Activated effector memory CD4-positive, alpha-beta T cell treated with Interleukin-2 at 50 U/mL for 16 hours (primary cell): ENCODE results near the gene THY1.

ENCODE experiments used
- DNase-seq: peaks from one replicate; pipeline ENCODE4 v3.0.0-alpha.2; 2020

Gene THY1

DNA sequence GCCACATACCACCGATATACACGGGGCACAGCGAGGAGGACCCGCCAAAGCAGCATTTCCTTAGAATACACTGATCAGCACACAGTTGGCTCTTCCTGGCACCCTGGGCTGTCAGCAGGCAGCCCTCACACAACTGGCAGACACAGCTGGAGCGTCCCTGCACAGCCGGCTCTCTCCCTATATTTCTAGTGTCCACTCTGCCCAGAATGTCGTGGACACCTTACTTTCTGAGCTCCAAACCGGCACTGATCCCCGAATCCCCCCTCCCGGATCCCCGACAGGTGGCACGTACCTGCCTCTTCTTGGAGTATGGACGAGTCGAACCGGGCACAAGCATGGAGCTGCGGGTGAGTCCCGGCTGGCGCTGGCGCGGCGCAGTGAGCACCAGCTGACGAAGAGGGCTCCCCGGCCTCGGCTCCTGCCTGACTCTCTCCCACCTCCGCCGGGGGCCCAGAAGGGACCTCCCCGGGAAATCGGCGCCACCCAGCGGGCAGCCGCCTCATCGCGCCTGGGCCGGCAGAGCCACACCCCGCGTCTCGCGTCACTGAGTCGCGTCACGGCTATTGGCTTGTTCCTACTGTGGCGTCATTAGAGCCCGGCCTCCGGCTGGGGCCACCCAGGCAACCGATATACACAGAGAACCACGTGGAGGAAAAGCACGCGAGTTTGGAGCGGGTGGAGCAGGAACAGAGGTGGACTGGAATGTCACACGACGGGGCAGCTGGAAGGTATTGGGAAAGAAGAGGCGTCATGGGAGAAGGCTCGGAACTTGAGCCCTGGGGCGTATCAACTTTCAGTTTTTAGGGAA lies 41.6 kb downstream of the THY1 start, which contains the start of gene USP2:
USP2 (minus strand) TSS at position 510 of the 808 bp plus-strand sequence. CDS start 8,210 bp downstream, outside the sequence.
- peak; percentile 93 for DNase-seq

DNA sequence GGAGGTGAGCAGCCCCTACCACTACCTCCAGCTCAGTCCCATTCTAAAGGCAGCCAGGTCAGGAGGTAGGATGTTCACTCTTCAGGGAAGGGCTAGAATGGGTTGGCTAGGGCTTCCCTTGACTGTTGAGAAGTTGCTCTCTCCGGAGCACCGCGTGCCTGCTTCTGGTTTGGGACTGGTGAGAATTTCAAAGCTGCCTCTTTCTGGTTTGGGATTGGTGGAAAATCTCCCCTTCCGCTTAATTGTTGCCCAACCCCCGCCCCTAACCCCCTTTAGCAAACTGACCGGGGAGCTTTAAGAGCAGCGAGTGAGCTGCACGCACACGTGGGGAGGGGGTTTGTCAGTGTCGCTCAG lies 42.2 kb downstream of the THY1 start:
- no peak for DNase-seq

DNA sequence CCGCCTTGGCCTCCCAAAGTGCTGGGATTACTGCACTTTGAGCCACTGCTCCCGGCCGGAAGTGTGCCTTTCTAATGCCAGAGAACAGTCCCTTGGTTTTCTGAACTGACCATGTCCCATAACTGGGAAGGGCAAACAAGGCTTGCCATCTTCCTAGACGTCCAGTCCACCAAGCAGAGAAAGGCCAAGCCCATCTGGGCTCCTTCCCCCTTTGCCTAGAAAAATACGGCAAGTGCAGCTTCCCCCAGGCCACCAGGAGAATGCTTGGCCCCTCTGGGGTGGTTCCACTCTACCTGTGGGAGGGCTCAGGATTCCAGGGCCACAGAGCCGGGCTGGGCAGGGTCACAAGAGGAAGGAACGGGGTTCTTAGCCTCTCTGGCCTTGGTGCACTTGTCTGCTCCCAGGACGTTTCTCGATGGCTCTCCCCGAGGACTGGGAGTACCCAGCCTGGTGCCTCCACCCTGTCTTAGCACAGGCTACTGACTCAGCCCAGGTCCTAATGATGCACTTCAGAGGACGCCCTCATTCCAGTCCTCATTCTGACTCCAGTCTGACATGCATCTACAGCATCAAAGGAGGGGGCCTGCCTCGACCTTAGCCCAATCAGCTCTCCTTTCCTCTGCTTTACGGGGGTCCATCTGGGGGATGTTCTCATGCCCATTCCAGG lies 42.7 kb downstream of the THY1 start:
- no peak for DNase-seq

DNA sequence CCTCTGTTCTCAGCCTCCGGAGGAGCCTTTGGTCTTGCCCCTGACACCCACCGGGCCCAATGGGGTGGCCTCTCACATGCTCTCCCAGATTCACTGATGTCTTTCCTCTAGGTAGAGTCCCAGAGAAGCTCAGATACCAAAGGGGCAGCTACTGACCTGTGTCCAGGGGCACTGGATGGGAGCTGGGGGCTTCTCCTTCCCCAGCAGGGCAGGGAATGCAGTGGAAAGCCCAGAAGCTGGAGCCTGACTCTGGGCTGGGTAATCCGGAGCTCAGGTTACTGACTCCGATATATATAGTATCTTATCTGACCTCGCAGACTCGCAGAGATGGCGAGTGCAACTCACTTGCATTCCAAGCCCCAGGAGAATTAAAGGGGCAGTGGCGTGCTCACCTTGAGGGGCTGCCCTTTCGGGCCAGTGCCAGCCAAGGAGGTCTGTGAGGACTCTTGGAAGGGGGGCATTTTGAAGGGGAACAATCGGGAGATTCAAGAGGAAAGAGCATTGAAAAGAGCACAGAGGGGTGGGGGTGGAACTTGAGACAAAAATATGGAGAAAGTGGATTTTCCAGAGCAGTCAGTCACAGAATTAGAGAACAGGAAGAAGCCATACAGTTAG lies 44.0 kb downstream of the THY1 start:
- DNase-seq, result no peak

DNA sequence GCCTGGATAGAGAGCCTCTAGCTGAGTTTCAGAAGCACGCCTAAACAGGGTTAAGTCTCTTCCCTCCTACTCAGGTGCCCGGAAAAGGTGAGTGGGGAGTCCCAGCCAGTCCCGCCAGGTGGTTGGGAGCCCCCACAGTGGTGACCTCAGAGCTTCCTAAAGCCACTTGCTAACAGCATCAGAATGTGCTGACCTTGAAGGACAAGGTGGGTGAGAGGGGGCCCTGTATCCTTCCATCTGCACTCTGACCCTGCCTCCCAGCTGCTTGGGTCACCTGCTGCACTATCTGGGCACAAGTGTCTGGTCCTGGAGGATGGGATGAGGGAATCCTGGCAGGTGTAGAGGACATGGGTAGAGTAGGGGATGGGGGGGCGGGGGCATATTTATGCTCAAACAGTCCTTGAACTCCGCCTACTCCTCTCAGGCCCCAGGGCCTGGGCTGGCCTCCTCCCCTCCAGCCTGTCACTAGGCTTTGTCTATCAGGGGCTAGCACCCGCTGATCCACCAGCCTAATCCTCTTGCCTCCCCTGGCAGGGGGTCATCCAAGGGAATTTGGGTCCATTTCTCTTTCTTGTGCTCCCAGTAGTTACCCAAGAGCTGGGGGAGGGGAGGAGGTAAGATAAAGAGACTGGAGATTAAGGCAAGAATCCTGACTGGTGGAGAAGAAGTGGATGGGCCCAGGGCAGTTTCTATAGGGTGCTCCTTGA lies 44.9 kb downstream of the THY1 start:
- DNase-seq, result no peak

DNA sequence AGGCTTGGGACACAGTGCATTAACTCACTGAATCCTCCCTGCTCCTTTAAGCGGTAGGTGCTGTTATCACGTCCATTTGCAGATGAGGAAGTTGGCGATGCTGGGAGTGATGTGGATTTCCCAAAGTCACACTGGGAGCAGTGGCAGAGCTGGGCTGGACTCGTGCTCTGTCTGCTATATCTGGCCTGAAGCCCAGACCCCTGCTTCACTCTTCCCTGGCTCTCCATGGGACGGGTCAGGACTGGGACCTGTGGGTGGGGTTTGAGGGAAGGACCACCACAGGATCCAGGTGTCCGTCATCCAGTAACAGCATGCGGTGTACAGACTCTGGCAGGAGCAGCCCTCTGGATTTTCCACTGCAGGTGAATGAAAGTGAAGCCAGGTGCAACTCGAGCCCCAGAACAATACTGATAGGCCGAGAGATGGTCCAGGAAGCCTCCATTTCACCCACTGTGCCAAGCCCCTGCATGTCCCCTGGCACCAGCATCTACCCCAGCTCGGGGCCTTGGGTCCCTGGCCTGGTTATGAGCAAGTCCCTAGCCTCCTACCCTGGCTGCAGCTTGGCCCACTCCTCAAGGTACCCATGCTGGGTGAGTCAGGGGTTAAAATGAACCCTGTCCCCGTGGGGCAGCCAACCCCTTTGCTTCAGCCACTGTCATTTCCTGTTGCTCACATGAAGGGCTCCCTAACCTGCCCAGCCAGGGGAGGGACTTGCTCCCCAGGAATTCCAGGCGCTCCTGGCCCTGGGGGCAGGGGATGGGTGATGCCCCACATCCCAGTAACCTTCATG lies 45.7 kb downstream of the THY1 start:
- DNase-seq, result no peak

DNA sequence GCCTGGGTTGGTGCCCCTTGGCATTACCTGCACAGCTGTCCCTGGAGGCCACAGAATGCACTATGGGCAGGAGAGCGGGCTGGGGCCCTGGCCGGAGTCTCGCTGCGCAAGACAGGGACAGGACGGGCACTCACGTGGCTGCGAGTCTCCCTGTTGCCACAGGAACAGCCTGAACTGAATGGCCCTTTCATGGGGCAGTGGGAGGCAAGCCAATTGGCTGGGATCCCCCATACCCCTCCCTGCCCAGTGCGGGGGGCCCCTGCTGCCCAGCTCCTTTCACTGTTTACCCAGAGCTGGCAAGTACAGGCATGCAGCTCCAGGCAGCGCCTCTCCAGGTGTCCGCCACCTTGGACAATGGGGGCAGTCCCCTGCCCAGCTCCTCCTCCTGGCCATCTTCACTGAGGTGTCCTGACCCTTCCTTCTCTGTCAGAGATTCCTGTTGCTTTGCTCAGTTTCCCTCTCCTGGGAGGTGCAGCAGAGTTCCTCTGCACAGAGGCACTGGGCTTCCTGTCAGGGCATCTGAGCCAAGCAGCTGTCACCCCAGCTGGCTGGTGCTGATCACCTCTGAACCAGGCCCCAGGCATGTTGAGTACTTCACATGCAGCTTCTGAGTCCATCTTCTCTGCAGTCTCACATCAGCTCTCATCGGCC lies 46.6 kb downstream of the THY1 start:
- DNase-seq, result no peak

DNA sequence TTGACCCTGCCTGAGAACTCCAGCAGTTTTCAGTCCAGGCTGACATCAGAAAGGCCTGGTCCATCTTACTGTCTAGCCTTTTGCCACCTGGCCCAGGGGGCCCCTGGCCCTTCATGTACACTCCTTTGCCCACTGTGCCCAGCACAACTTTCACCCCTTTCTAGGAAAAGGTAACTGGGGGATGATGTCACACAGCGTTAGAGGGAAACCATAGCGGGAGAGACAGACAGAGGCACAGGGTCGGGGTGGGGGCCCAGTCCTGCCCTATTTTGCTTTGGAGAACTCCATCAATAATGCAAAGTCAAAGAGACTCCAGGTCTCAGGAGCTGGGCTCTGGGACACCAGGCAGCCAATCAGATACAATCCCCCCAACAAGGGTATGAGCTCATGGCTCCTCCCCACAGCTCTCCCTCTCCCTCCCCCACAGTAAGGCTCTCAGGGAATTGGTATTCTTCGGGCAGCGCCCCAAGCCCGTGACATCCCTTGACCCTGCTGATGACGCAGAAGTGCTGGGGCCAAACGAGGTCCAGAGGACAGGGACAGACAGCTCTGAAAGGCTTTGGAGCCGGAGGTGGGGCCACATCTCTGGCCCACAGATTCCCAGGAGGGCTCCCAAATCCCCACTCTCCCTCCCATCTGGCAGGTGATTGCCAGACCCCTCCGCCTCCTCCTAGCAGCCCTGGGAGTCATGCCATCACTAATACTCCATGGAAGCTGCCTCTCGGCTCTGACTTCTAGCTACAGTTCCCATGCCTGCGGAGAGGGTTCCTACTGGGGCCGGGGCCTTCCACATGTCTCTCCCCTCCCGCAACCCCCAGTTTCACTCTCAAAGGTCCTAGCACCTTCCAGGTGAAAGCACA lies 47.4 kb downstream of the THY1 start:
- no peak for DNase-seq

DNA sequence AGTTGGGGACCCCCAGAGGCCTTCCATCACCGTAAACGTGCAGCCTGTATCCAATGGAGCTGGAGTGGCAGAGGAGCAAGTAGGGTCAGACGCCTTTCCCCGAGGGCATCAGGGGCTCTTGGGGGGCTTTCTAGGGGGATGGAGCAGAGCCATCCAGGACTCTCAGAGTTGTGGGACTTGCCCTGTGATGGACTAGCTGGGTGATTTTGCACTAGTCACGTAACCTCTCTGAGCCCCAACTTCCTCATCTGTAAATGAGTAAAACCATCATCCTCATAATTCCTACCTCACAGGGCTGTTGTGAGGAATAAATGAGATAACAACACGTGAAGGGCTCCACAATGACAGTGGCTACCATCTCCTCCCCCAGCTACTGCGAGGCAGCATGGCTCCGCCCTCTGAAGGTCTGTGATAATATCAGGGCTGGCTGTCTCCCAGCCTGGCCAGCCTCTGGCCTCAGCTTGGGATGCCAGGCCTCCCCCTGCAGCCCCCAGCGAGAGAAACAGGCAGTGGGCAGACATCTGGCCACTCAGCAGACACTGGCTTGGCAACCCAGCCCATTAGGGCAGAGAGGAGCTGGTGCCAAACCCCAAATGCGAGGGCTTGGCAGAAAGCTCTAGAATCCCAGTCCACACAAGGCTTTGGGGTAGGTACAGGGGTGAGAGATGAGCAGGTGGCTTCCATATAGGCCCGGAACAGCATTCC lies 48.2 kb downstream of the THY1 start:
- no peak for DNase-seq

DNA sequence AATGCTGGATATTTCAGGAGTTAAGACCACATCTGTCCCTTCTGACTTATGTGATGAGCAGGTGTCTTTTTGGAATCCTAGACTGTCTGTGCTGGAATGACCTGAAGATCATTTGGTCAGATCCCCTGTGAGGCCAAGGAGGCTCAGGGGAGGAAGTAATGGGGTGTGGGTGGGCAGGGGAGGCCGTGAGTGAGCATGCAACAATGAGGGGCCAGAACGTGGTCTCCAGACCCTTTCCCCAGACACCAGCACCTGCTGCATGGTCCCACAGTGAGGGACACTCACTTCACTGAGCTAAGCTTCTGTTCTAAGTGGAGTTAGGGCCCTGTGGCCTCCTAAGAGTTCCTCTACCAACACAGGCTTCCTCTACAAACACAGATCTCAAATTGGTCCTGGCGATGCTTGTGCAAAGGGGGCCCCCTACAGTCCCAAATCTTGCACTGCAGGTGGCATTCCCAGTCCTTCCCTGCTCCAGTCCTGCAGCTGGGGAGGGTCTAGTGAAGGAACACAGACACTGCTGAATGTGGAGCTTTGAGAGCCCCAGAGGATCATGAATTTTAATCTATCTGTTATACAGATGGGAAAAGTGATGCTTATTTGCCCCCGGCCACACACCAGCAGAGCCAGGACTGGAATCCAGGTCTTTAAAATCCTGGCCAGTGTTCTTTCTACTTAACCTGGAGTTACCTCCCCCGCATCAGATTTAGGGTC lies 48.9 kb downstream of the THY1 start:
- DNase-seq, result no peak

DNA sequence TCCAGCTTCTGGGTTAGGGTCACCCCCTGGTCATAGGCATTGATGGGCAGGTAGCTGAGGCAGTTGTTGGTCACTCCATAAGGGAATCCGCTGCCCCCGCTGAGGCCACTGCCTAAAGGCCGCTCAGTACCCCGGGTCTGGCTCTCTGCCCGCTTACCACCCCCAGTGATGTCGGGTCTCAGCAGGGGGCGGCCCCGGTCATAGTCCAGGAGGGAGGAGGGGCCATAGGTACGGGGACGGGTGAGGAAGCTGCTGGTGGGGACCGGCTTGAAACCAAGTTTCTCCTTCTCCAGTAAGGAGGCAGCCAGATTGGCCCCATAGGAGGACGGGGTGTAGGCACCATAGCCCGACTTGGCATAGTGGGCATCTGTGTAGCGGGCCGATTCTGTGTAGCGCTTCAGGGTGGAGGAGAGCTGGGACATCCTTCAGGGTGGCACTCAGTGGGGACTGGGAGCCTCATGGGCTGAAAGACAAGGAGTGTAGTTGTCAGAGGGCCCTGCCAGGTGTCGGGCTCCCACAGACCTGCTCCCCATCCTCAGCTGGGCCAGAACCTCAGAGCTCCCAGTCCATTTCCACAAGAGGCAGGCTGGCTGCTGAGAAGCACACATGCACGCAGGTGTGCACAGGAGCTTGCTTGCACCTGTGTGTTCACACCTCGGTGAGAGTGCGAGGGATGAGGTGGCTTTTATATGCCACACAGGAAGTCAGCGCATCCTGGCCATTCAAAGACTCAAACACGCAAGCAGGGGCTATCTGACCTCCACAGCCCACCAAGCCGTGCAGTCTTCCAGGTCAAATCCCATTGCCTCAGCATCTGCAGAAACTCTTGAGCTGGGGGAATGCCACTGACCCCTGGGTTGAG lies 49.7 kb downstream of the THY1 start:
- no peak for DNase-seq

DNA sequence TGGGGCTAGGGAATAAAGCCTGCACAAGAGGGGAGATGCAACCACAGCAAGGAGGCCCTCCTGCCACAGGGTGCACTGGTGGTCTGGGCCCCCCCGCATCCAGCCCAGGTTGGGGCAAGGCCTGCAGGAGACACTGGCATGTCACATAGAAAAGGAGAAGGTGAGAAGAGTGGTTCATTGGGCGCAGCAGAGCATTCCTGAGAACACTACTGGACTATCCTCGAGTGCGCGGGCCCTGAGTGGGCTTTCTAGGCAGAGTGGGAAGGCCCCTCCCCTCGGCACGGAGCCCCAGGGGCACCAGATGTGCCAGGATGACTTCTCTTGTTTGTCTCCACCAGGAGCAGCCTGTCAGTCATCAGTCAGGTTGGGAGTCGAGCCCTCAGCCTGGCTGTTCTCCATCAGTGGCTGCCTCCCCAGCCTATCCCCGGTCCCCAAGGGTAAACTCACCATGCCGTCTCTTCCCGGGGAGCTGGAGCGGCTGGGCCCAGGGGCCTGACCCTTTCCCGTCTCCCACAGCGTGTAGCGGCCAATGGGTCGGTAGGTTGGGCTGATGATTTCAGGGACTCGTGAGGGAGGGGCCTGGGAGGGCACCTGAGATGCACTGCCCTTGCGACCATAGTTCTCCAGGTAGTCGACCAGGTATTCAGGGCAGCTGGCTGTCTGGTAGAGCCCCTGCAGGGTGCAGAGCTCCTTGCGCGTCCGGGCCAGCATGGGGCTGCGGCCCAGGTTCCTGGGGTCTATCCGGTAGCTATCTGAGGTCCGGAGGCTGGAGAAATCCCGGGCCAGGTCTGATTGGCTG lies 50.5 kb downstream of the THY1 start:
- no peak for DNase-seq

DNA sequence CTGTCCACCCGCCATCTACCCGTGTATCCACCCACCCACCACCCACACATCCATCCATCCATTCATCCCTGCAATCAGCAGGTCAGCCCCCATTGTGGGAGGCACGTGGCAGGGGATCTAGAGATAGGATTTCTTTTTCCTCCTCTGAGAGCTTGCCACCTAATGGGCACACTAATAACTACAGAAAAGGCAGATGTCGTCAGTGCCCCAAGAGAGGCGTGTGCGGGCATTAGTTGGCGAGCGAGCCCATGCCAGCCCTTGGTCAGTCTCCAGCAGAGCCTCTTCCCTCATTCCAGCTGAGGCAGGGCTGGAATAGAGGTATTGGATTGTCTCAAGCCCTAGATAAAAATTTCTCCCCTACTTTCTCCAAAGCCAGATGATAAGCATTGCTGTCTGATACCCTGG lies 51.2 kb downstream of the THY1 start:
- no peak for DNase-seq

DNA sequence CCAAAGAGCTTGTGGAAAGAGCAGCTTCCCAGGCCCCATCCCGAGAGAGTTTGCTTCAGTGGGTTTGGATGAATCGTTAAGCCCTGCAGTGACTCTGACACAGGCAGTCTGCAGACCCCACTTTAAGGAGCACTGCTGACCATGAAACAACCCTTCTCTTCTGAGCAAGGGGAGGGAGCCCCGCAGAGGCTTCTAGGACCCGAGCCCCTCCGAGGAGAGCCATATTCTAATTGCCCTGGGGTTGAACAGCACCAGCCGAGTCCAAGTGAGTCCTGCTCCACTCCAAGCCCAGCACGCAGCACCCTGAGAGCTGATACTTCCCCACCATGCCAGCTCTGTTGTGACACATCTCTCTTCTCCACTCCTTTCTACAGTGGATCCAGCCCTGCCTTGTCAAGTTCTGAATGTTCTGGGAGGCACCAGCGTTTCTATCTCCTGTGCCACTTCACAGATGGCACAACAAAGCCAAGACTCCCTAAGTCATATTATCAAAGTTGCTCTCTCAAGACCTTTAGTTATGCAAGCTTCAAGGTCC lies 51.8 kb downstream of the THY1 start:
- no peak for DNase-seq

DNA sequence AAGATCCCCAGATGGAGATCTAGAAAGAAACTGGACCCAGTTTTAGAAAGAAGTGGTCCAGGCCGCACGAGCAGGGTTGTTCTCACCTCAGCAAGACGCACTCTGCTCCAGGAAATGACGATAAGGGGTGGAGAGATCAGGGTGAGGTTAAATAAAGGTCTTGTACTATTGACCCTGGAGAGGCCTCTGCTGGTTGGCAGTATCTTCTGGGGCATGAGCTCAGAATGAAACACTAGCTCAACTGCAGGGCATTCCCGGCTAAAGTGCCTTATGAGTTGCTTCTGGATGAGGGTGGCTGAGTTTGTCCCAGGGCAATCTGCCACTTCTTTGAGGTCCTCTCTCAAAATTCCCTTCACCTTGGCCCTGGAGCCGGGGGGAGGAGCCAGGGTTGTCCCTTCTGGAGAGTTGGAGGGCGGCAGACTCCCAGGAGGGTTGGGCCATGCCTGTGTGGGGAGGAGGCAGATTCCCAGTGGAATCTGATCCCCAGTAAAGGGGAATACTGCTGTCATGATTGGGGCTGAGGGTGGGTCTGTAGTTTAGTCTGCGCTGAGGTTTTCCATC lies 52.4 kb downstream of the THY1 start:
- no peak for DNase-seq

DNA sequence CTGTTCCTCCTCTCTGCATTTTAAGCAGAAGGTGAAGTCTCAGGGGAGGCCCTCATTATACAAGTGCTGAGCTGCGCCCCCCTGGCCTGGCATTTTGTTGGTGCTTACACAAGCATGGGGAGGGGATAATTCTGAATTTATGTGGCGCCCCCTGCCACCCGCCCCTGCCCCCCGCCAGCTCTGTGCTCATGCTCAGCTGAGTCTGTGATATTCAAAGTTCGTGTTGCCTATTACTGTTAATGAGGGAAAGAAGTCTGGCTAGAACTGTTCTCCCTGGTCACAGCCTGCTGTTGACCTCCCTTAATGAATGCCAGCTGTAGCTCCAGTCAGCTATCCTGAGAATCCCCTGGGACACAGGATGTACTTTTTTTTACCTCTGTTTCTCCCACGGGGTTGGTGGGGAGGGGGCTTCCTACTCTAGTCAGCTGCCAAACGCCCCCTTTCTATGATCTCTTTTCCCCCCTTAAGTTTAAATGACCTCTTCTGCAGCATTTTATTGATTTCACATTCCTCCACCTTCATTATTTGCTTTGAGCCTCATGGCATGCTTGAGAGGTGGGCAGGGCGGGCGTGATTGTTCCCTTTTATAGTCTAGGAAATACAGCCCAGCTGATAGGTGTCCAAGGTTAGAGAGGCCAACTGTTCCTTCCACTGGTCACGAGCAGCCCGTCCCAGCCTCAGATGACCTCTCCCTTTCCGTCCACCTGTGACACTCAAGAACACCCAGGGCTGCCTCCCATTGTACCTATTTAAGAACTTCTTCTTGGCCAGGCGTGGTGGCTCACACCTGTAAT lies 53.6 kb downstream of the THY1 start:
- no peak for DNase-seq
